Epithelial cell of esophagus (primary cell): ENCODE results near the gene BABAM2.

ENCODE experiments used
- DNase-seq: peaks from one replicate; pipeline ENCODE4 v3.0.0; 2010; ENCODE audit warnings: low read depth
- H3K4me3 ChIP-seq: 2 replicates; pipeline ENCODE4 v1.5.1; 2011; ENCODE audit warnings: mild to moderate bottlenecking, low read length, control low read depth
- CTCF ChIP-seq: IDR thresholded peaks from 2 replicates; pipeline ENCODE4 v1.5.1; 2011; ENCODE audit warnings: low read depth, mild to moderate bottlenecking, low read length, control low read depth, inconsistent platforms; ENCODE audit not compliant: insufficient read depth; ENCODE audit errors: missing control alignments

Gene BABAM2

GRCh38 chr2:28049416-28049815 is 158.9 kb downstream of the BABAM2 start:
- no peak overlapping the region for H3K4me3 ChIP-seq
- DNase-seq, result peak; percentile 28
- TF ChIP-seq CTCF, result no peak

DNA sequence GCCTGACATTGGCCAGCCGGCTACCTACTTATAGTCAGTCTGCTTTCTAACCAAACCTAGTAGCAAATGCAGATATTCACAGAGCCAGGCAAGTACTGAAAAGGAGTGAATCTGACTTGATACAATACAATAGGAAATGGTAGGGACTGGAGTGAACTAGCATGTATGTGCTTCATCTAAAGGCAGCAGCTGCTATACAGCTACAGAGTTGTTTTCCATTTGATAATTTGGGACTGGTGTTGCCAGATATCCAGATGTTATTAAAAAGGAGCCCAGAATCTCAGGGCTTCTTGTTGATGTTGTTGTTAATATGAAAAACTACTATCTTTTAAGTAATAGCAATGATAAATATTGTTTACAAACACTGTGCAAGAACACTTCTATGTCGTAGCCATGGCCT is 159.4 kb downstream of the BABAM2 start:
- no peak for DNase-seq
- no peak for TF ChIP-seq CTCF
- no peak overlapping the region for H3K4me3 ChIP-seq

DNA sequence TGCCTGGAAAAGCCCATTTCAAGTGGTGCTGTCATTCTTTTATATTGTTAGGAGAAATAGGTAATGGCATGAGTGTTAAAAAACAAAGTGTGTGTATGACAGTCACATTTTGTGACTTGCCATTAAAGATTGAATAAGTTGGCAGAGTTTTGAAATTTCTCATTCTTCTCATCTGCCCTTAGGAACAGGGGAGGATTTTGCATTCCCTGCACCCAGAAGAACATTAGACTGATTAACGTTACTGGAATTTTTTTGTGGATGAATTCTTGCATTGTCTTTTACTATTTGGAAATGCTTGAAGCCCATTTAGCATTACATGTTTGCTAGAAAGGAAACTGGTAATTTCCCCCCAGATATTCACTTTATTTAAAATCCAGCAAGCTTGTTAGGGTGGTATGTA is 162.2 kb downstream of the BABAM2 start:
- peak; percentile 13 for DNase-seq
- TF ChIP-seq CTCF, result no peak

GRCh38 chr2:28053597-28053996 is 163.1 kb downstream of the BABAM2 start:
- TF ChIP-seq CTCF, result no peak
- DNase-seq, result no peak
- H3K4me3 ChIP-seq, result no peak overlapping the region

More for the DNA sequence above, 162.2 kb downstream of the BABAM2 start:
- no peak overlapping the region for H3K4me3 ChIP-seq

DNA sequence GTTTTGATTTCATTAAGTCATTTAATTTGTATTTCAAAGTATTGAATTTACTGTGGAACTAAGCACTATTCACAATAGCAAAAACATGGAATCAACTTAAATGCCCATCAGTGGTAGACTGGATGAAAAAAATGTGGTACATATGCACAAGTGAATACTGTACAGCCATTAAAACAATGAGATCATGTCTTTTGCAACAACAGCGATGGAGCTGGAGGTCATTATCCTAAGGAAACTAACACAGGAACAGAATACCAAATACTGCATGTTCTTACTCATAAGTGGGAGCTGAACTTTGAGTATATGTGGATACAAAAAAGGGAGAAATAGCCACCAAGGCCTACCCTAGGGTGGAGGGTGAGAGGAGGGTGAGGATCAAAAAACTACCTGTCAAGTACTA is 164.4 kb downstream of the BABAM2 start:
- no peak for DNase-seq
- no peak overlapping the region for H3K4me3 ChIP-seq
- TF ChIP-seq CTCF, result no peak

GRCh38 chr2:28055325-28055970 is 164.9 kb downstream of the BABAM2 start:
- no peak for TF ChIP-seq CTCF
- peak; percentile 28 for DNase-seq
- no peak overlapping the region for H3K4me3 ChIP-seq

- DNase-seq, result no peak
- TF ChIP-seq CTCF, result no peak
- no peak overlapping the region for H3K4me3 ChIP-seq
Observed at GRCh38 chr2:28058791-28059190, 168.3 kb downstream of the BABAM2 start.
